Hematopoietic multipotent progenitor cell (in vitro differentiated cells): ENCODE data around the gene FGF3. TPM values are rescaled to one million over a fixed set of nuclear protein-coding genes. Genes with fewer than 3 reads are reported as not detected.

Experiments used
- DNase-seq, 3 donors: peaks; one replicate each; pipeline ENCODE4 v3.0.0-alpha.2; 2011 to 2015; ENCODE audit warnings: low read depth in 2 of 3, low spot score in 2 of 3
- total RNA-seq: library from RNA; depleted of rRNA; stranded (reverse); fragments of >200 nt; gene quantifications from one replicate; pipeline ENCODE4 v1.2.3, GENCODE V29; 2012

Gene FGF3
- not detected for total RNA-seq

DNA sequence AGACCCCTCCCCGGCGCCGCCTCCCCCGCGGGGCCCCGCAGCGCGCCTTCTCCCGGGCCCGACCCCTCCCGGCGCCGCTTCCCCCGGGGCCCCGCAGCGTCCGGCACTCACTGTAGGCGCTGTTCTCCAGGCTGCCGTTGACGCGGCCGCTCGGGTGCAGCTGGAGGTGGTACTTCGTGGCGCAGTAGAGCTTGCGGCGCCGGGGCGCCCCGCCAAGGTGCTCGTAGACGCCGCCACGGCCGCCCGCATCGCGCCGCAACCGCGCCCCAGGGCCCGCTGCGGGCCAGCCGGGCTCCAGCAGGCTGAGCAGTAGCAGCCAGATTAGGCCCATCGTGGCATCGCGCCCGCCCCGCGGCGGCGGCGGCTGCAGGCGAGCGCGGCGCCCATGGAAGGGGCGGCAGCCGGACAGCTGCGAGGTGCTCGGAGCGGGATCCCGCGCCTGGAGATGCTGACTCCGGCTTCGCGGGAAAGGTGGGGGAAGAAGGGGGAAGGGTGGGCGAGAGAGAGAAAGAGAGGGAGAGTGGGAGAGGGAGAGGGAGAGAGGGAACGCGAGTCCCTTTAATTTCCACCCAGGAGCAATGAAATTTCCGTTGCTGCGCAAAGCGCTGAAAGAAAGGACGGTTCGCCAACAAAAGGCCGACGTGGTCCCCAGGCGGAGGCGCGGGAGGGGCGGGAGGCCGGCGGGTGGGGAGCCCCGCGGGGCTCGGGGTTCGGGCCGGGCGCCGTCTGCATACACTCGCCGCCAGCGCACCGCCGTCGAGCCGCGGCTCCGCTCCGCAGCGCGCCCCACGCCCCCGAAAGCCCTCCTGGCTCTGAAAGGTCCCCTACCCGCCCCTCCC is at the start of gene FGF3:
Gene FGF3, minus strand, starts transcription at position 814 of the 839 bp plus-strand sequence. Its CDS starts 483 bp downstream, at position 331.
- no peak for DNase-seq

DNA sequence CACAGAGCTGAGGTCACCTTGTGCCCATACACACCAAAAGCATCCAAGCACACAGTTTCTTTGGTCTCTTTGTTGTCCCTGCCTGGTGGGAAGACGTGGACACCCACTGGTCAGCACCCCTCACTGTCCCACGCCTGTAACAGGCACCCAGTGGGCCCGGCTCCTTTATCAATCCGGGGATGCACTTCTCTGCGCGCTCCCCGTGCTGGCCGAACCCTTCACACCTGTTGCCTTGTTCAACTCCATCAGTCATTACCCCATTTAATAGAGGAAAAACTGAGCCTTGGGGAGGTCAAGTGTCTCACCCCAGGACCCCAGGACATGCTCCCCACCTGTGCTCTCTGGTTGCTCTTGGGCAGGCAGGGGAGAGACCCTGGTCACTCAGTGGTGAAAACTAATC is 49.7 kb upstream of the FGF3 start:
- DNase-seq = no peak

DNA sequence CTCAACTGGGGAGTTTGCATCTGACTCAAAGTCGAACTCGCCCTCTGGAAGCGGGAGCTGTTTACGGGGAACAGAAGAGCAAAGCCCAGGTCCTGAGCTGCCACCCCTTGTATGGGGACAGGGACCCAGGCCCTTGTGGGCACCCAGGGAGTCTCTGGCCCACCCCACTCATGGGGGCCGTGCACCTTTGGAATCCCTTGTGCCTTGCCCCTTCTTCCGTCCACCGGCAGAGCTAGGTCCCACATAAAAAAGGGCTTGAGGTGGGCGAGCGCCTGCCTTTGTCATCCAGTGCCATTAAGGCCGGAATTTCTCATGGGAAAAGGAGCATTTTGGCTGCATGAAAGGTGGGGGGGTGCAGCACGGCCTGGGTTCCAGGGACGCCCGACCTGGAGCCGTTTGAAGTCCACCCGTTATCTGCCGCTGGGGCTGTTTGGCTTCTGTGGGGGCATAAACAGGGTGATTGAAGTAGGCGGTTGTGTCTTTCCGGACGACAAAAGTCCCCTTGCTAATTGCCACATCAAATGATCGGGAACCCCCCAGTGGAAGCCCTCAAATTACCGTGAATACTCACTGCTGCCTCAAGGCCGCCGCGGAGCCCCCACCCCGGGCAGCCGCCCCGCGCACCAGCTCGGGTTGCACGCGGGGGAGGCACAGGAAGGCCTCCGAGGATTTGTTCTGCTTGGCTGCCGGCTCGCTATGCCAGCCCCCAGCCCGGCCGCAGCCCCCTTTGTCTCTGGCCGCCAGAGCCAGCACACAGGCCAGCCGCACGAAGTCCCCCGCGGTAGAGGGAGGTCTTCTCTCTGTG is 49.0 kb upstream of the FGF3 start:
- no peak for DNase-seq

DNA sequence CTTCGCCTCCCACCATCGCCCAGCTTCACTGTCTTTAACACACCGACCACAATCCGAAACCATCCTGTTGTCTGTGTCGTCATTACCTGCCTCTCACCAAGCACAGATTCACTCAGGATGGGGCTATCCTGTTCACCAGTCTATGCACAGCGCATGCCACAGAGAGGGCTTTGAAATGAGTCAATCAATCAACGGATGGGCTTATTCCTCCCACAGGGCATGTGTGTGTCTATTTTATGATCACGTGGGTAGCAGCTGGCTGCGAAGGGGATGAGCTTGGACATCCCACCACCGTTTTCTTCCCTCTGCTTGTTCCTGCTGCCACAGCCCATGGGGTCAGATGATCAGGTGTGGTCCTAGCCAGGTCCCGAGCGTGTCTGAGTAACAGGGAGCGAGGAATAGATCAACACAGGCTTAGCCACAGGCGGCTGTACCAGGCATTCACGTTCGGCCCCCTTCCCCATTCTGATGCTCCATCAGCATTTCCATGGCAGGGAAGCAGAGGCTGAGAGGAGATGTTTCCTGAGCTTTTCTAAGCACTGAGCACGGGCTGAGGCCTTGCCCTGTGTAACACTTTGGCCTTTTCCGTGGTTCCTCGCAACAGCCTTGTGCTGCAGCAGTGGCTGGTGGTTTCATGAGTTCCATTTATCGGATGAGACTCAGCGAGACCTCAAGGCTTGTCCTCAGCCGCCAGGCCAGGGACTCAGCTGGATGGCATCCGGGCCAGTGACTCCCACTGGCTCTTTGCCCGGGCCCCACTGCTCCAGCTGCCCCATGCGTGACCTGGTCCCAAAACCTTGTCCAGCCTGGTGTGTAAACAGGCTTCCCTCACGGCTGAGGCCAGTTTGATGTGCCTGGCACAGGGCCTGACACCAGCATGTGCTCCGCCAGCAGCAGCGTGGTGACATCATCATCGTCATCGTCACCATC is 48.1 kb upstream of the FGF3 start:
- no peak for DNase-seq

DNA sequence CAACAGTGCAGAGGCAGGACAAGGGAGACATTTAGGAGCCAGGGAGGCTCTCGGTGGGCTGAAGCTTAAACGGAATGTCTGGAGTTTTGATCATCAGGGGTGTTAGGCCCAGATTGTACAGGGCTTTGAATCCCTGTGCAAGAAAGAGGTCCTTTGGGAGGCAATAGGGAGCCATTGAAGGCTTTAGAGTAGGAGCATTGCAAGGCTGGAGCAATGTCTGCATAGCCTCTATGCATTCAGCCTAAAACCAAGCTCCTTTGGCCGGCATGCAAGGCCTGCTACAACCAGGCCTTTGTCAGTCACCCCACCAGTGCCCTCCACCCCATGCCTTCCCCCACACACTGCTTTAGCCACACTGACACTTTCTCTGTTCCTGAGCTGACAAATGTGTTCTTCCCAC is 47.4 kb upstream of the FGF3 start:
- DNase-seq = no peak

DNA sequence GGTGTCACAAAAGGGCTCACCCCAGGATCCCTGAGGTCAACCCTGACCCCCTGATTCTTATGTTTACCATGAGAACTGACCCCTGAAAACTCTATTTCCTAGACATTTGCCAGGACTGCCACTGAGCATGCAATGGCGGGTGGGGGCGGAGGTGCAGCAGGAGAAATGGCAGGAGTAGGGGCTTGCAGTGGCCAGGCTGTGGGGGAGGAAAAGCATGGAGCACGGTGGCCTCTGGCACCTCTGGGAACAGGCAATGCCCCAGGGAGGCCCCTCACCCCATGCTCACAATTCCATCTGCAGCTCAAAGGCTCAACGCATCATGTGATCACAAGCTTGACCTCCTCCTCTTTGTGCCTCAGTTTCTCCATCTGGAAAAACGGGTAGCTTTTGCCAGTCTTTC is 46.5 kb upstream of the FGF3 start:
- no peak for DNase-seq

DNA sequence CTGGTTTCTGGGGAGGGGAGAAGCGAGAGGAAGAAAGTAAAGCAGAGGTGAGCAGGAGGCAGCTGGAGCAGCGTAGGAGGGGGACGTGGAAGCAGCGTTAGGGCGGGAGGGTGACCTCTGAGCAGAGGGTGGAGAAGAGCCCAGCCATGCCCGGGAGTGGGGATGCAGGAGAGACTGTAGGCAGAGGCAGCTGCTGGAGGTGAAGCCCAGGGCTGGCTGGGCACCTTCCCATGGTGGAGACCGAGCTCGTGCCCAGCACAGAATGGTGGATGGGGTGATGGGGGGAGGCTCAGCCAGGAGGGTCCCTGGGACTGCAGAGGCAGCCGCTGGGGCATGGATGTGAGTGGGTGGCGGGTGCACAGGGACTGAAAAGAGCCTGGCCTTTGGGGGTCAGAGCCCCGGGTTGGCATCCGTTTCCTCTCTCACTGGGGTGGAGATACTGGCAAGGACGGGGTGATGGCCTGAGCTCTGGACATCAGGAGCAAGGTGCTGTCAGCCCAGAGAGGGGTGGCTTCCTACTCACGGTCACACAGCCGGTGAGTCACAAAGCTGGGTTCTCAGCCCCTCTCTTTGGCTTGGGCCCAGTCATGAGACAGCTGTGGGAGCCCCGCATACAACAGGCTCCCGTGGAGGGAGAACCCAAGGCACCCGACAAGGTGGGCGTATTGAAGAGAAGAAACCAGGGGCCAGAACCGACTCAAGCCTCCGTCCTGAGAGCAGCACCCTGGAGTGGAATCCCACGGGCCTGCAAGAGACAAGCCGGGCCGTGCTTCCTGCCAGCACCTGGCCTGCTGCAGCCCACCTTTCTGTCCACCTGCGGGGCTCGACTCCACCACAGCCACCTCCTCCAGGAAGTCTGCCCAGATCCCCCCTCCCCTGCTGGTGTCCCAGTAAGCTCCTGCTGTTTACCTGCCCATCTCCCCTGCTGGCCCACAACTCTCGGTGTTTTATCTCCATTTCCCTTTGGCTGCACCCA is 45.8 kb upstream of the FGF3 start:
- DNase-seq = no peak

DNA sequence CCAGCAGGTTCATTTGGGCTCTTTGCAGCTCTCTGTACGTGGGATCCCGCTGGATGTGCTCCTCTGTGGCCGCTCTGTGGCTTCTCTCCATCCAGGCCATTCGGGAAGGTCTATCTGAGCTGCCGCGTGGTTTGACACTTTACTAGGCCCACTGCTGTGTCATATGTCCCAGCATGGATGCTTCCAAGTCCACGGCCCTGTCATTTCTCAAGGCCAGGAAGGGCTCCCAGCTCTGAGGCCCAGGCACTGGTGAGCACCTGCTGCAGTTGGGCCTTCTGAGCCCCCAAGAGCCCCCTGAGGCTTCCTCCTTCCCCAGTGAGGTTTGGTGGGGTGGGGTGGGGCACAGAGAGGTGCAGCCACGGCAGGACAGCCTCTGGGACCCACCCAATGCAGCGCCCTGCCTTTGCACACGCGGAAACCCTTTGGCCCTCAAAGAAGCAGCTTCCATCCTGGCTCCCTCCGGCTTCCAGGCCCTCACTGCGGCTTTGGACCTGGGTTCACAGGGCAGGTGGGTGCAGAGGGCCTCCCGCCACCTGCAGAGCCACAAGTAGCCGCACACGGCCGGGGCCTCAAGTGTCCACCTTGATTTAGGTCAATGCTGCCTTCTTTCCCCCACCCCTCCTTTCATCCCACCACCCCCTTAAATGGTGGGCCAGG is 44.5 kb upstream of the FGF3 start:
- no peak for DNase-seq

DNA sequence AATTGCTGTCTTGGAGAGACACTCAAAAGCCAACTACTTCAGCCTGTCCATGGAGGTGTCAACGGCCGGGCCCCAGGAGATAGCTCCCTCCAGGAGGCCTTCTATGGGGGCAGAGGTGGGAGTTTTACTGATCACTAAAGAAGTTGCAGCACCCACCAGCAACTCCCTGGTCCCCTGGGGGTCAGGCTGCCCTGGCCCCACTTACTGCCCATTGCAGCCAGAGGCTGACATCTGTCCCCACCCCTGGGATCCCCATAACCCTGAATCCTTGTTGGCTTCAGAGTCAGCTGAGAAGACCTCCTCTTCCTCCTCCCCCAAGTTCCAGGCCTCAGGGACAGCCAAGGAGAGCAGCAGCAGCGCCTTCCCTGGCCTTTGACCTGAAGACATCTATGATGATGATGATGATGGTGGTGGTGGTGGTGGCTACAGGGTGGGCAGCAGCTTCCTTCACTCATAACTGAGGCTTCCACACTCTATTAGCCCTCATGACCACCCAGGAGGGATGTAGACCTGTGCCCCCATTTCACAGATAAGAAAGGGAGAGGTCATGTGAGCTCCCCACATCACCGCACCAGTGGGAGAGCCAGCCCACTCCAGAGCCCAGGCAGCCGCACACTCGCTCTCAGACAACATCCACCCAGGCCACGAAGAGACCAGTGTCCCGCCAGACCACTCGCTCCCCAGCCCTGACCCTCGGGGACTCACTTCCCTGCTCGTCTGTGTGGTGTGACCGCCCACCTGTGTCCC is 43.8 kb upstream of the FGF3 start:
- DNase-seq = no peak

DNA sequence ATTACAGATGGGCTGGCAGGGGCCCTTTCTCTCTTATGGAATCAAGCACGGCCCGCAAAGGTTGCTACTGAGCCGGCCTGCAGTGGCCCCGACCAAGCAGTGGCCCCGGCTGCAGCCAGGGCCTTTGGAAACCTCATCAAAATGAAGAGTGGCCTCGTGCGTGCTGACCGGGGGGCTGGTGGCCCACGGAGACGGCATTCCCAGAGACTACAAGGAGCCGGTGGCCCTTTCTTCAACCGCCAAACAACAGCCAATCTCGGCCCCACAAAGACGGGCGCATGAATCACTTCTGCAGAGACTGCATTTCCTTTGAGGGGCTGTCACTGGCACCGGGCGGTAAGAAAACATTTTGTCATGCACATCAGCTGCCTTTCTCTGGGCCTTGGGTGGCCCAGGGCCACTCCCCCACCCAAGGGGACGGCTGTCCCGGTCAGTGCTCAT is 43.1 kb upstream of the FGF3 start:
- no peak for DNase-seq

DNA sequence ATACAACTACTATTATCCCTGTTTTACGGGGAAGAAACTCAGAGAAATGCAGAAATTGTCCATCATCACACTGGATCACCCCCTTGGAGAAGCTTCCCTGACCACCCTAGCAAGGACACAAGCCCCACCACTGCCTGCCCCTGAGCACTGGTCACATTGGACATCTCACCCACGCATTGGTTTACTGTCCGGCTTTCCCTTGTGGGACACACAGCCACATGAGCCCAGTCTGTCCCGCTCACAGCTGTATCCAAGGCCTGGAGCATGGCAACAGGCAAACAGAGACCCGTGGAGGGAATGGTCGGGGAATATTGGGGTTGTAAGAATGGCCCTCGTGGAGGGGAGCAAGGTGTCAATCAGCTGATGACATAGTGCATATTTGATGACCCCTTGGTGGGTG is 42.7 kb upstream of the FGF3 start:
- DNase-seq = no peak

DNA sequence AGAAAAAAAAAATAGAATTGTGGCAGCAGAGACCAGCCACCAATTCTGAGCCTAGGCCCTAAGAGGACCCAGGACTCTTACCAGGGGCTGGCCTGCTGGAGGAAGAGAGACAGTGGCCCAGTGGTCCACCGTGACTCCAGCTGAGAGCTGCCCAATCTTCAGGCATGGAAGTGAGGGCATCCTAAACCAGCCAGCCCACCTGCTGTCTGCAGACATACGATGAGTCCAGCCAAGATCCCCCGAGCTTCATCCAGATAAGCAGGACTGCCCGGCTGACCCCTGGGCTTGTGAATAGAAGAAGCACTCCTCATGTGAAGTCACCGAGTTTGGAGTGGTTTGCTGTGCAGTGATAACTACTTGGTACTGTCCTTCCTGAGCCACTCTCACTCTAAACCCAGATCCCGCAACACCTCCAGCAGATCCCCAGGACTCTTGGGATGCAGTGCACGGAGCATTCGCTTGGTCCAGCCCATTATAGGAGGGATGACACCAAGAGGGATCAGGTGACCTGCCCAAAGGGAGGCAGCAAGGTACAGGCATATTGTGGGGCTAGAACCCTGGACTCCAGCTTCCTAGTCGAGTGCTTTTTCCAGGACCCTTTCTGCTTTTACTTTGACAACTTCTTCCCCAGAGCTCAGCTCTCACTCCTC is 41.7 kb upstream of the FGF3 start:
- no peak for DNase-seq

DNA sequence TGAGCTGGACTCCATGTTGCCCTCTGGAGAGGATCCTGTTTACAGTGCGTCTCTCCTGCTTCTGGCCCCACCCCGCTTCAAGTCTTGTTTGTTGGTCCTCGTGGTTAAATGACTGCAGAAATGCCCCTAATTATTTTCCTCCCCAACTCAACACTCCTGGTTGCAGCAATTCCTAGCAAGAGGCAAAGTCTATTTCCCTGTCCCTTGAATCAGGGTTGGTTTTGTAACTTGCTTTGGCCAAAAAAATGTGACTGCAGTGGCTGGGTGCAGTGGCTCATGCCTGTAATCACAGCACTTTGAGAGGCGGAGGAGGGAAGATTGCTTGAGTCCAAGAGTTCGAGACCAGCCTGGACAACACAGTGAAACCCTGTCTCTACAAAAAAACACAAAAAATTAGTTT is 41.0 kb upstream of the FGF3 start:
- no peak for DNase-seq

DNA sequence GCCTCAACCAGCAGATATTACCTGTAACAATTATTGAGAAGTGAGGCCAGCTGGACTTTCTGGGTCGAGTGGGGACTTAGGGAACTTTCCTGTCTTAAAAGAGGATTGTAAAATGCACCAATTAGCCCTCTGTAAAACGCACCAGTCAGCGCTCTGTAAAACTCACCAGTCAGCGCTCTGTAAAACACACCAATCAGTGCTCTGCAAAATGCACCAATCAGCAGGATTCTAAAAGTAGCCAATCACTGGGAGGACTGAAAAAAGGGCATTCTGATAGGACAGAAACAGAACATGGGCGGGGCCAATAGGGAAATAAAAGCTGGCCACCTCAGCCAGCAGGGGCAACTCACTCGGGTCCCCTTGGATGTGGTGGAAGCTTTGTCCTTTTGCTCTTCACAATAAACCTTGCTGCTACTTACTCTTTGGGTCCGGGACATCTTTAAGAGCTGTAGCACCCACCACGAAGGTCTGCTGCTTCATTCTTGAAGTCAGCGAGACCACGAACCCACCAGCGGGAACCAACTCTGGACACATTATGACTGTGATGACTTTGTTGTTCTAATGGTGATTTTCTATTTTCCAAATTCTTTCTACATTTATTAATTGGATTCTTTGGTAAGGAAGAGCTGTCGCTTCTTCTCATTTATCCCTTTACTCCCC is 40.2 kb upstream of the FGF3 start:
- no peak for DNase-seq

DNA sequence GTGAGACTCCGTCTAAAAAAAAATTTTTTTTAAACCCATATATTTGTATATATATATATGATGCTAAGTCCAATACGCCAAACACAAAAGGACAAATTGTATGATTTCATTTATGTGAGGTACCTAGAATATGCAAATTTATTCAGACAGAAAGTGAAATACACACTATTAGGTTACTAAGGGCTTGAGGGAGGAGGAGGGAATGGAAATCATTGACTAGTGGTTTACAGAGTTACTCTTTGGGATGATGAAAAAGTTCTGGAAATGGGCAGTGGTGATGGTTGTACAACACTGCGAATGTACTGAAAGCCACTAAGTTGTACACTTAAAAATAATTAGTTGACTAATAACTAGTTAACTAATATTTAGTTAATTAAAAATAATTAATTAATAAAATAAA is 36.2 kb upstream of the FGF3 start:
- DNase-seq = no peak

DNA sequence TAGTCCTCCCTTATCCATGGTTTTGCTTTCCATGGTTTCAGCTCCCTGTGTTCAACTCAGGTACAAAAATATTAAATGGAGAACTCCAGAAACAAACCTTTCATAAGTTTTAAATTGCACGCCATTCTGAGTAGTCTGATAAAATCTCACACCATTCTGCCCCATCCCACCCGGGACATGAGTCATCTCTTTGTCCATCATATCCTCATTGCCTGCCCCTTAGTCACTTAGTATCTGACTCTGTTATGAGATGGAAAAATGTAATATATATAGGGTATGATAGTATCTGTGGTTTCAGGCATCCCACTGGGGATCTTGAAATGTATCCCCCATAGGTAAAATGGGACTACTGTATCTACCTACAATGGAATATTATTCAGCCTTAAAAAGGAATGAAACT is 35.5 kb upstream of the FGF3 start:
- no peak for DNase-seq

DNA sequence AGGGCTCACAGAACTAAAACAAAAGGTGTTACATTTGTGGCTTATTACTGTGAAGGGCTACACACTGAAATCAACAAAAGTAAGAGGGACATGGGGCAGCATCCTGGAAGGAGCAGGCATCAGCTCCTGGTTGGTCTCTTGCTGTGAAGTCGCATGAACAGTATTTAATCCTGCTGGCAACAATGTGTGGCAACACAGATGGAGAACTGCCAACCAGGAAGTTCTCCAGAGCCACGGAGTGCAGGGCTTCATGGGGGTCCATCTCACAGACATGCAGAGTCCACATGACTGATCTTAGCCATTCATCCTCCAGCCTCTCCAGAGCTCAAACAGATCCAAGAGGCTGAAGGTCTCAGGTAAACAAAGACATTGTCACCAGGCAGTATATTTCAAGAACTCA is 32.8 kb upstream of the FGF3 start:
- no peak for DNase-seq
